Naive thymus-derived CD4-positive, alpha-beta T cell (primary cell): ENCODE results near the gene COL9A2. TPM values are rescaled to one million over a fixed set of nuclear protein-coding genes. Genes with fewer than 3 reads are reported as not detected.

Experiments used
- ATAC-seq: fragments of 150-1000 bp; cut with Tn5 transposase; 2 replicates; pipeline ENCODE4 v1.10.0; 2021; ENCODE audit warnings: mild to moderate bottlenecking, moderate library complexity
- CTCF ChIA-PET: fragments of 350-600 bp; sonication (Branson Sonifier 250); formaldehyde crosslinking; loops from one replicate; lab custom pipeline; 2021; ENCODE audit warnings: antibody characterized with exemption; lab: Charles Lee
- POLR2A ChIA-PET: fragments of 350-600 bp; sonication (Branson Sonifier 250); formaldehyde crosslinking; loops from one replicate; lab custom pipeline; 2021; ENCODE audit warnings: antibody characterized with exemption, inconsistent platforms; lab: Charles Lee
- DNase-seq, 9 donors: peaks; one replicate each; pipeline versions ENCODE4 v3.0.0 to v3.0.0-alpha.2; 2020 to 2022; ENCODE audit warnings: mixed read lengths in 1 of 9
- H3K27ac ChIP-seq: one replicate; pipeline ENCODE4 v1.7.0; 2013; ENCODE audit warnings: mild to moderate bottlenecking, low read depth, low read length, moderate library complexity
- H3K27me3 ChIP-seq, 2 donors: one replicate each; pipeline ENCODE4 v1.7.0; 2013; ENCODE audit warnings: low read length in 2 of 2, mild to moderate bottlenecking in 2 of 2, moderate library complexity in 2 of 2; ENCODE audit not compliant: control insufficient read depth in 2 of 2, insufficient read depth in 2 of 2
- H3K36me3 ChIP-seq, 3 experiments: 1 replicate in 2 of 3; 2 replicates in 1 of 3; pipeline ENCODE4 v1.7.0; 2013; ENCODE audit warnings: low read length in 3 of 3, mild to moderate bottlenecking in 3 of 3, moderate library complexity in 1 of 3; ENCODE audit not compliant: insufficient read depth in 3 of 3, control insufficient read depth in 2 of 3
- H3K4me1 ChIP-seq, 2 donors: one replicate each; pipeline ENCODE4 v1.7.0; 2013; ENCODE audit warnings: low read length in 2 of 2, mild to moderate bottlenecking in 2 of 2, moderate library complexity in 1 of 2; ENCODE audit not compliant: control insufficient read depth in 2 of 2, insufficient read depth in 2 of 2
- H3K4me3 ChIP-seq: 2 replicates; pipeline ENCODE4 v1.7.0; 2013; ENCODE audit warnings: mild to moderate bottlenecking, low read length
- H3K9me3 ChIP-seq, 3 experiments: 1 replicate in 2 of 3; 2 replicates in 1 of 3; pipeline ENCODE4 v1.7.0; 2013; ENCODE audit warnings: low read length in 3 of 3; ENCODE audit not compliant: control insufficient read depth in 2 of 3
- H3K27ac Mint-ChIP-seq, 9 donors: one replicate each; pipeline ENCODE4 v1.8.0; 2020 to 2022; ENCODE audit warnings: mixed read lengths in 9 of 9, mild to moderate bottlenecking in 8 of 9, moderate library complexity in 5 of 9, inconsistent platforms in 2 of 9
- H3K27me3 Mint-ChIP-seq, 5 donors: one replicate each; pipeline ENCODE4 v1.8.0; 2021 to 2022; ENCODE audit warnings: mixed read lengths in 5 of 5, mild to moderate bottlenecking in 1 of 5
- H3K36me3 Mint-ChIP-seq, 5 donors: one replicate each; pipeline ENCODE4 v1.8.0; 2020 to 2022; ENCODE audit warnings: mixed read lengths in 5 of 5, mild to moderate bottlenecking in 3 of 5, inconsistent platforms in 1 of 5
- H3K4me1 Mint-ChIP-seq, 7 donors: one replicate each; pipeline ENCODE4 v1.8.0; 2020 to 2022; ENCODE audit warnings: mixed read lengths in 7 of 7, mild to moderate bottlenecking in 3 of 7, inconsistent platforms in 1 of 7
- H3K4me3 Mint-ChIP-seq, 10 donors: one replicate each; pipeline ENCODE4 v1.8.0; 2020 to 2022; ENCODE audit warnings: mild to moderate bottlenecking in 10 of 10, mixed read lengths in 10 of 10, moderate library complexity in 6 of 10, inconsistent platforms in 2 of 10
- H3K9me3 Mint-ChIP-seq, 11 donors: one replicate each; pipeline ENCODE4 v1.8.0; 2020 to 2022; ENCODE audit warnings: mixed read lengths in 11 of 11, mild to moderate bottlenecking in 4 of 11, inconsistent platforms in 1 of 11, moderate library complexity in 1 of 11
- intact Hi-C, 2 donors: fragments of 100-400 bp; cut with micrococcal nuclease; formaldehyde crosslinking; loops; one replicate each; pipeline ENCODE4 v1.15.1; 2023
- polyA plus RNA-seq, 2 donors: library from polyadenylated mRNA; unstranded; fragments of 300-500 nt; fragmentation: Illumina TruSeq; gene quantifications; one replicate each; pipeline ENCODE4 v1.2.3, GENCODE V29; 2021
- total RNA-seq, 6 experiments: library from RNA in 5 of 6; stranded (reverse) in 5 of 6; gene quantifications; 1 replicate in 5 of 6; 2 replicates in 1 of 6; pipeline ENCODE4 v1.2.3 and lab custom pipeline; 2021 to 2026

COL9A2 gene
- total and polyA plus RNA-seq, 7 experiments from 2014 or later: 0.43 to 14.6 (median 2.0) TPM

DNA sequence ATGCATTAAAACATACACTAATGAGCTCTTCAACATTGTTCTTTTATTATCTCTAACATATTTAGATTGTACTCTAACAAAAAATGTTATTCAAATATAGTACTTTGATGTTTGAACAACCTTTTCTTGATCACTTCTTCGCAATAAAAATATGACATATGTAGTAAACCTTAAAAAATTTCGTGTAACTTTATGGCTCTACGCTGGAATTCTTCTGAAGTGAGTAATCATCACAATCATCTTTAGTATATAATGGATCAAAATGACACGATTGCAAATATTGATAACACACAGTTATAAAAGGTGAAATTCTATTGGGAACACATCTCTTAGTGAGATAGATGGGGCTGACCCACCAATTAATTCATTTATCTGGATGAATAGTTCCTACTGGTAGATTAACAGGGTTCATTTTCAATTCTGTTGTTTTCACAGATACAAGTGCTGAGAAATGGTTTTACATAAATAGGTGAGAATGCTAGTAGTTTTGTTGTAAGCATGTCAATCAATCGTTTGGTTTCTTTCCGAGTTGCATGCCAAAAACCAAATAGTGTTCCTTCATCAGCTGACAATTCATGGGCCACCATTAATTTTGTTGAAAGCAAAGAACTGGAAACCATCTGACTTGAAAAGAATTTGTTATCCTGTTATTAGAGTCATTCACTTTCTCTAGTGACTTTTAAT lies 60.5 kb downstream of the COL9A2 start:
- H3K4me3 ChIP-seq: peak overlapping the region; percentile 98
- peak overlapping the region; percentile 75 to 100 (median 100) for H3K27ac Mint-ChIP-seq
- H3K27me3 Mint-ChIP-seq: peaks cover 0 to 4% (median 0%) of the 10 kb centered on the region in 5 donors
- no peak for DNase-seq
- no peaks in the 10 kb centered on the region for H3K27me3 ChIP-seq
- H3K36me3 ChIP-seq: peaks cover 0 to 11% (median 10%) of the 10 kb centered on the region in 3 experiments
- peaks cover 0 to 21% (median 14%) of the 10 kb centered on the region in 5 donors for H3K36me3 Mint-ChIP-seq
- ATAC-seq: no peak
- H3K9me3 Mint-ChIP-seq: no peaks in the 10 kb centered on the region
- H3K4me1 ChIP-seq: peaks cover 14% of the 10 kb centered on the region in 2 donors
- H3K9me3 ChIP-seq: no peaks in the 10 kb centered on the region
- H3K4me1 Mint-ChIP-seq: peaks cover 21 to 58% (median 48%) of the 10 kb centered on the region in 7 donors
- ChIA-PET POLR2A (interaction anchor here (1.0 to 1.8 kb wide), 5 partner anchors 15 to 435 kb away, joined by 3 to 8 read pairs (median 4); partner anchors contain the start of genes COL9A2 and NFYC), CTCF (interaction anchor here (0.6 to 1.2 kb wide), 3 partner anchors 103 to 170 kb away, joined by 3 to 4 read pairs (median 3); no protein-coding TSS in a partner anchor)
- intact Hi-C loops: loop anchor here (2.0 to 10.0 kb wide), 9 partner anchors 16 to 606 kb away; partner anchors contain the start of genes CITED4 (in 1 of the 2), NFYC (in 1 of the 2), PPIE (in 1 of the 2) and SMAP2 (in 1 of the 2)
- peak overlapping the region; percentile 98 for H3K27ac ChIP-seq
- H3K4me3 Mint-ChIP-seq: peak overlapping the region; percentile 2 to 100 (median 96)

DNA sequence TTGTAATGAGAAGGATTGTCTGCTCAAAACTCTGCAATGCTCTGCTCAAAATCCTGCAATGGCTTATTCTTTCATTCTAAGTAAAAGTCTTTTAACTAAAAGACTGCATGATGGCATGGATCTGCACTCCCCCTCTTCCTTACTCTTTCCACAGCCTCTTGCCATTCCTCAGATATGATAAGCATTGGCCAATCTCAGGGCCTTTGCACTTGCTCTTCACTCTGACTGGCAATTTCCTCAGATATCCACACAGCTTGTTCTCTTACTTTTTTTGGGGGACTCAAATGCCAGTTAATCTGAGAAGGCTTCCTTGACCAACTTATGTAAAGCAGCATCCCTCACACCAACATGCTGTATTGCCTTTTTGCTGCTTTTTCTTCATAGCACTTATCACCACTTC lies 61.9 kb downstream of the COL9A2 start:
- intact Hi-C loops: loop anchor here (5.0 to 10.0 kb wide), 7 partner anchors 33 to 607 kb away; partner anchors contain the start of genes CITED4 (in 1 of the 2), NFYC (in 1 of the 2), PPIE (in 1 of the 2) and SMAP2 (in 1 of the 2)
- H3K27ac ChIP-seq: no peak overlapping the region
- no peaks in the 10 kb centered on the region for H3K27me3 ChIP-seq
- H3K9me3 ChIP-seq: no peaks in the 10 kb centered on the region
- H3K9me3 Mint-ChIP-seq: no peaks in the 10 kb centered on the region
- peaks cover 24 to 45% (median 40%) of the 10 kb centered on the region in 7 donors for H3K4me1 Mint-ChIP-seq
- peaks cover 14% of the 10 kb centered on the region in 2 donors for H3K4me1 ChIP-seq
- H3K27me3 Mint-ChIP-seq: peaks cover 0 to 4% (median 0%) of the 10 kb centered on the region in 5 donors
- CTCF ChIA-PET: interaction anchor here (1.0 kb wide), 1 partner anchor 169 kb away, joined by 3 read pairs; no protein-coding TSS in a partner anchor
- peak overlapping the region in 2 of 9 donors; percentile 21 to 100 for H3K27ac Mint-ChIP-seq
- POLR2A ChIA-PET: interaction anchor here (0.6 kb wide), 1 partner anchor 207 kb away, joined by 3 read pairs; no protein-coding TSS in a partner anchor
- H3K4me3 Mint-ChIP-seq: peak overlapping the region in 1 of 10 donors; percentile 71
- peaks cover 0 to 11% (median 3%) of the 10 kb centered on the region in 5 donors for H3K36me3 Mint-ChIP-seq
- no peak overlapping the region for H3K4me3 ChIP-seq
- H3K36me3 ChIP-seq: no peaks in the 10 kb centered on the region
- DNase-seq (no peak), ATAC-seq (no peak)

DNA sequence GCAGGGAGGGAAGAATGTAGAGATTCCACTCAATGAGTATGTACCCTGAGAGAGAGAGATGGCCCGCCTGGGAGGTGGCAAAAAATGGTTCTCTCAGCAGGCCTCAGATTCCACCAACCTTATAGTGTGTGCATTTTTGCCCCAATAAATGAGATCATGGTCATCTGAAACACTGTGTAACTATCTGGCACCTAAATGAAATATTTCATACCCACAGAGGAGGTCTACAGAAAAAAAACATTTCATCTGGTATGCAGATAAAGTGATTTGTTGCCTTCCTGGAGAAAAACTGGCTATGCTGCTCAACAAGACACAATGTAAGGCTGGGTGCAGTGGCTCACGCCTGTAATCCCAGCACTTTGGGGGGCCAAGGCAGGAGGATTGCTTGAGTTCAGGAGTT lies 64.5 kb downstream of the COL9A2 start:
- ATAC-seq: no peak
- DNase-seq: no peak
- Mint-ChIP-seq H3K9me3 (no peaks in the 10 kb centered on the region), H3K36me3 (peaks cover 0 to 9% (median 0%) of the 10 kb centered on the region in 5 donors), H3K4me1 (peaks cover 14 to 33% (median 25%) of the 10 kb centered on the region in 7 donors), H3K4me3 (no peak overlapping the region), H3K27me3 (peaks cover 0 to under 1% (median 0%) of the 10 kb centered on the region in 5 donors), H3K27ac (peak overlapping the region in 1 of 9 donors; percentile 26)
- no peak overlapping the region for H3K4me3 ChIP-seq
- no peaks in the 10 kb centered on the region for H3K36me3 ChIP-seq
- no peaks in the 10 kb centered on the region for H3K27me3 ChIP-seq
- H3K4me1 ChIP-seq: peaks cover 8 to 10% of the 10 kb centered on the region in 2 donors
- H3K9me3 ChIP-seq: no peaks in the 10 kb centered on the region
- POLR2A ChIA-PET: no interaction called here
- no peak overlapping the region for H3K27ac ChIP-seq
- intact Hi-C loops: loop anchor here in 1 of 2 donors (10.0 kb wide), 1 partner anchor 442 kb away; the partner anchor contains the start of gene NFYC
- CTCF ChIA-PET: no interaction called here

DNA sequence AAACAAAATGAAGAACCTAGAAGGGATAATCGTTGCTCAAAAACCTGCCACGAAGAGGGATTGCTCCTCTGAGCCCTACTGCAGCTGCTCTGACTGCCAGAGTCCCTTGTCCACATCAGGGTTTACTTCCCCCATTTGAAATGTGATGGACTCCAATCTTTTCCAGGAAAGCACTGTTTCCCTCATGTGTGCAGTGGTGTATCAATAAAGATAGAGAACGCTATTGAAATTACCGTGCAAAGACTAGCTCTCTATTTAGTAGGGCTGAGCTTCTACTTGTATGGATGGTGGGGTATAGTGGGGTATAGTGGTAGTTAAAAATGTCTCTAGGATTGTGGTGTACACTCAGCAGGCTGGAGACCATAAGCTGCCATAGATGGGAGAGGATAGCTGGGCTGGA lies 65.6 kb downstream of the COL9A2 start:
- H3K27ac ChIP-seq: no peak overlapping the region
- peak overlapping the region in 1 of 9 donors; percentile 9 for H3K27ac Mint-ChIP-seq
- H3K4me3 ChIP-seq: no peak overlapping the region
- H3K9me3 Mint-ChIP-seq: no peaks in the 10 kb centered on the region
- H3K4me1 ChIP-seq: peaks cover 2 to 3% of the 10 kb centered on the region in 2 donors
- ChIA-PET POLR2A (no interaction called here), CTCF (interaction anchor here (0.6 kb wide), 1 partner anchor 90 kb away, joined by 3 read pairs; no protein-coding TSS in a partner anchor)
- H3K27me3 ChIP-seq: no peaks in the 10 kb centered on the region
- H3K27me3 Mint-ChIP-seq: no peaks in the 10 kb centered on the region
- peaks cover 14 to 29% (median 21%) of the 10 kb centered on the region in 7 donors for H3K4me1 Mint-ChIP-seq
- intact Hi-C loops: loop anchor here in 1 of 2 donors (10.0 kb wide), 1 partner anchor 443 kb away; the partner anchor contains the start of gene NFYC
- peaks cover 0 to 8% (median 0%) of the 10 kb centered on the region in 5 donors for H3K36me3 Mint-ChIP-seq
- no peaks in the 10 kb centered on the region for H3K9me3 ChIP-seq
- H3K4me3 Mint-ChIP-seq: no peak overlapping the region
- ATAC-seq (no peak), DNase-seq (no peak)
- H3K36me3 ChIP-seq: no peaks in the 10 kb centered on the region

Other genes with a start within 250 kb of the COL9A2 start
- gene PPT1, start 220.0 kb downstream of the COL9A2 start, total RNA-seq: 100 to 1,000 TPM in 2 of 5 experiments, 10 to 100 TPM in 3; 51.8 to 114 (median 62.6) TPM
- gene PPT1, start 220.0 kb downstream of the COL9A2 start, polyA plus RNA-seq: 100 to 1,000 TPM; 240 to 264 TPM
- 10 to 100 TPM; 20.9 to 28.6 (median 24.7) TPM for gene RLF, start 155.9 kb downstream of the COL9A2 start, total RNA-seq
- gene RLF, start 155.9 kb downstream of the COL9A2 start, polyA plus RNA-seq: 10 to 100 TPM in 1 of 2 donors, 1 to 10 TPM in 1; 9.9 to 13.0 TPM
- not detected for gene TMCO2, start 69.3 kb downstream of the COL9A2 start, total RNA-seq
- gene TMCO2, start 69.3 kb downstream of the COL9A2 start, polyA plus RNA-seq: not detected
- 10 to 100 TPM in 4 of 5 experiments, 1 to 10 TPM in 1; 9.5 to 31.0 (median 14.1) TPM for gene ZMPSTE24, start 59.0 kb downstream of the COL9A2 start, total RNA-seq
- 10 to 100 TPM; 14.5 to 19.2 TPM for gene ZMPSTE24, start 59.0 kb downstream of the COL9A2 start, polyA plus RNA-seq
- gene SMAP2, start 56.4 kb upstream of the COL9A2 start, total RNA-seq: 100 to 1,000 TPM; 144 to 210 (median 187) TPM
- gene SMAP2, start 56.4 kb upstream of the COL9A2 start, polyA plus RNA-seq: 100 to 1,000 TPM; 226 to 542 TPM
- 1 to 10 TPM; 2.2 to 8.3 (median 5.3) TPM for gene ZFP69B, start 133.2 kb upstream of the COL9A2 start, total RNA-seq
- 1 to 10 TPM; 3.0 to 3.6 TPM for gene ZFP69B, start 133.2 kb upstream of the COL9A2 start, polyA plus RNA-seq
- 1 to 10 TPM; 2.7 to 4.3 (median 3.4) TPM for gene ZFP69, start 160.0 kb upstream of the COL9A2 start, total RNA-seq
- 1 to 10 TPM; 4.1 to 7.8 TPM for gene ZFP69, start 160.0 kb upstream of the COL9A2 start, polyA plus RNA-seq
- gene EXO5, start 191.5 kb upstream of the COL9A2 start, total RNA-seq: 10 to 100 TPM in 2 of 5 experiments, 1 to 10 TPM in 3; 5.2 to 14.1 (median 8.6) TPM
- 1 to 10 TPM; 8.1 to 8.8 TPM for gene EXO5, start 191.5 kb upstream of the COL9A2 start, polyA plus RNA-seq
- 1 to 10 TPM; 1.3 to 6.6 (median 3.7) TPM for gene ZNF684, start 214.4 kb upstream of the COL9A2 start, total RNA-seq
- gene ZNF684, start 214.4 kb upstream of the COL9A2 start, polyA plus RNA-seq: 1 to 10 TPM; 2.5 to 3.6 TPM